Skin of body (tissue), 2 donors: ENCODE data around the gene SNX33. TPM values are rescaled to one million over a fixed set of nuclear protein-coding genes. Genes with fewer than 3 reads are reported as not detected.
A peak's percentile ranks its signal among the peaks of the same experiment; 100 is the strongest.

Experiments used
- DNase-seq: peaks from one replicate; lab custom pipeline; 2025; lab: John Stamatoyannopoulos, UW
- total RNA-seq: library from RNA; depleted of rRNA; stranded (reverse); fragments of >200 nt; gene quantifications from one replicate; pipeline ENCODE4 v1.2.3, GENCODE V29; 2014

The SNX33 gene
- total RNA-seq, 1 donor from 2014 or later, result 13.2 TPM

DNA sequence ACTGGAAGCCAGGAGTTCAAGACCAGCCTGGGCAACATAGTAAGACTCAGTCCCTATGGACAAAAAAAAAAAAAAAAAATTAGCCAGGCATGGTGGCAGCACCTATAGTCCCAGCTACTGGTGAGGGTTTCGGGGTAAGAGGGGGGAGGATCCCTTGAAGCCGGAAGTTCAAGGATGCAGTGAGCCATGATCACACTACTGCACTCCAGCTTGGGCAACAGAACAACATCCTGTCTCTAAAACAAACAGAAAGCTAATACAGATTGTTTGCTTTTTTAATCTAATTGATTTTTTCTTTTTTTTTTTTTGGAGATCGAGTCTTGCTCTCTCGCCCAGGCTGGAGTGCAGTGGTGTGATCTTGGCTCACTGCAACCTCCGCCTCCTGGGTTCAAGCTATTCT lies 6.1 kb upstream of the SNX33 start:
- DNase-seq, result no peak

DNA sequence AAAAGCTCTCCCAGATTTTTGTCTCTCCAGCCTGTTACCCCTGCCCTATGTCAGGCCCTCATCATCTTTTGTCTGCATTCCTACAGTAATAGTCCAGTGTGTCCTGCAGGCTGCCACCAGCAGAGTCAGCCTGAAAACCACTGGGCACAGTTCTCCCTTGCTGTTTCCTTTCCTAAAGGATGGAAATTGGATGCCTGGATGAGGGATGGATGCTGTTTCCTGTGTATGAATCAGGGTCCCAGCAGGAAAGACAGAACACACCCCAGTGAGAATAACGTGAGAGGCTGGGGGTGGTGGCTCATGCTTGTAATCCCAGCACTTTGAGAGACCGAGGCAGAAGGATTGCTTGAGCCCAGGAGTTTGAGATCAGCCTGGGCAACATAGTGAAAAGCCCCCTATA lies 3.3 kb upstream of the SNX33 start:
- DNase-seq, result no peak

- no peak for DNase-seq
Observed at GRCh38 chr15:75646112-75646943, 1.4 kb upstream of the SNX33 start.

GRCh38 chr15:75646944-75647364 lies 758 bp upstream of the SNX33 start:
- DNase-seq, result no peak

DNA sequence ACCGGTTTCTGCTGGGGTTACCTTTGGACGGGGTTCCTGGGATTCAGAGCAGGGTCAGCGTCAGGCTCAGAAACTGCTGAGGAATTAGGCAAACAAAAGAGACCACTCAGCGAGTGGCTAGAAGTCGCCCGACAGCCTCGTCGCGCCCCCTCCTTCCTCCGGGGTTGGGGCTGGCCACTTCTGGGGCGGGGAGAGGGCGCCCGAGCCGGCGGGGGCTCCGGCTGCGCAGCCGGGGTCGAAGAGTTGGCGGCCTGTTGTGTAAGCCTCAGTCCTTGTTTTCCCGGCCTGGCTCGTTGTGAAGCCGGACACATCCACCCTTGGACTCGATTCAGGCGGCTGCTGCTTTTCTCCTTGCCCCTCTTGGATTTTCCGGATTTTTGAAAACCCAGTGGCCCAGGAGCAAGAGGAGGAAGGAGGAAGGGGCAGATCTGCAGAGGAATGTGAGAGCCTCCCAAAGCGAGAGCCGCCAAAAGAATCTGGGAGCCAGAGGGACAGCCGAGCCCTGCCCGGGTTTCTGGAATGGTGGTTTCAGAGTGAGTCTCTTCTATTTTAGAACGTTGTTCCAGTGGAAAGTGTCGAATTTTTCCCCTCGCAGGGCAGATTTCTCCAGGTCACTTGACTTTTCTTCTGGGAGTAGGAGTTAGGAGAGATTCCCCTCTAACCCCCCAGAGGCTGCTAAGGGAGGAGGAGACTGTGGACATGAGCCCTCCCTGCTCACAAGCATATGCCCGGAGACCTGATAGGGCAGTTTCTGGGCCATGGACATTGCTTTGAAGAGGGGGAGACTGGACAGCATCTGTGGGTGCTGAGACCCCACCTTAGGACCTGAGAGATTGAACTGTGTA lies 666 bp downstream of the SNX33 start:
- DNase-seq, result no peak

DNA sequence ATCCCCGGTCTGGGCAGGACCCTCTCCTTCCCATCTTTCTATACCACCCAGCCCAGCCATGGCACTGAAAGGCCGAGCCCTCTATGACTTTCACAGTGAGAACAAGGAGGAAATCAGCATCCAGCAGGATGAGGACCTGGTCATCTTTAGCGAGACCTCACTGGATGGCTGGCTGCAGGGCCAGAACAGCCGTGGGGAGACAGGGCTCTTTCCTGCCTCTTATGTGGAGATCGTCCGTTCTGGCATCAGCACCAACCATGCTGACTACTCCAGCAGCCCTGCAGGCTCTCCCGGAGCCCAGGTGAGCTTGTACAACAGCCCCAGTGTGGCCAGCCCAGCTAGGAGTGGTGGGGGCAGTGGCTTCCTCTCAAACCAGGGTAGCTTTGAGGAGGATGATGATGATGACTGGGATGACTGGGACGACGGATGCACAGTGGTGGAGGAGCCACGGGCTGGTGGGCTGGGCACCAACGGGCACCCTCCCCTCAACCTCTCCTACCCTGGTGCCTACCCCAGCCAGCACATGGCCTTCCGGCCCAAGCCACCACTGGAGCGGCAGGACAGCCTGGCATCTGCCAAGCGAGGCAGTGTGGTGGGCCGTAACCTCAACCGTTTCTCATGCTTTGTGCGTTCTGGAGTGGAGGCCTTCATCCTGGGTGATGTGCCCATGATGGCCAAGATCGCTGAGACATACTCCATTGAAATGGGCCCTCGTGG lies 1.5 kb downstream of the SNX33 start:
- DNase-seq, result no peak

DNA sequence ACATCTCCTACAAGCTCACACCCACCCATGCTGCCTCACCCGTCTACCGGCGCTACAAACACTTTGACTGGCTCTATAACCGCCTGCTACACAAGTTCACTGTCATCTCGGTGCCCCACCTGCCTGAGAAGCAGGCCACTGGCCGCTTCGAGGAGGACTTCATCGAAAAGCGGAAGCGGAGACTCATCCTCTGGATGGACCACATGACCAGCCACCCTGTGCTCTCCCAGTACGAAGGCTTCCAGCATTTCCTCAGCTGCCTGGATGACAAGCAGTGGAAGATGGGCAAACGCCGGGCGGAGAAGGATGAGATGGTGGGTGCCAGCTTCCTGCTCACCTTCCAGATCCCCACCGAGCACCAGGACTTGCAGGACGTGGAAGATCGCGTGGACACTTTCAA lies 2.1 kb downstream of the SNX33 start:
- no peak for DNase-seq

DNA sequence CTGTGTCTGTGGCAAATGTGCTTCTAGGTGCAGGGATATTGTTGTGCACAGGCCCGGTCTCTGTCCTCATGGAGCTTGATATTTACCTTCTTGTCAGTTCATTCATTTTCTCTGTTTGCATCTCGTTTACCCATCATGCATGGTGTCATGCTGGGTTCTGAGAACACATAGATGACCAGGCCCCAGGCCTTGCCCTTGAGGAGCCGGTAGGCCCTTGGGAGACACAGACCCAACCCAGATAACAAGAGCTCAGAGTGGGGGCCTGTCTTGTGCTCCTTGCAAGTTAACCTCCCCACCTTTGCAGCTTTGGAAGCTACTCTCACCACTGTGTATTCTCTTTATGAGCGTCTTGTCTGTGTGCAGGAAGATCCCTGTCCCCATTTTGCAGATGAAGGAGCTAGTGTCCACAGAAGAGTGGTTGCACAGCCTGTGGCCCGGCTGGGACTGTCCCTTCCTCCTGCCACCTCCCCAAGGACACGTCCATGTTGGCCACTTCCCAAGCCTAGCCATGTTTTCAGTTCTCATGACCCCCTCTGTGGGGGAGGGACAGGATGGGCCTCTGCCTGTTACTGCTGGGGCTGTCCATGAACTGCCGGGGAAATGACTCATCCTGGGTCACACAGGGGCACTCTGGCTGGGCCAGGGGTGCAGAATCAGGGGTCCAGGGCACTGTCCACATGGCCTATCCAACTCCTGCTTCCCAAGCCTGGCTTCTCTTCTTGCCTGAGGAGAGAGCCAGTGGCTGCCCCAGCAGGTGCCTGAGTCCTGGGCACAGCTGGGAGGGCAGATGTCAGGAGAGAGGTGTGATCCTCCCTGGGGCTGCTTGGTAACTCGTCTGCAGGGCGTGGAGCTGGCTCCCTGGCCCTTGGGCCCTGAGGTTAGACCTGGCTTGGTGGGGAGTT lies 3.4 kb downstream of the SNX33 start:
- no peak for DNase-seq

DNA sequence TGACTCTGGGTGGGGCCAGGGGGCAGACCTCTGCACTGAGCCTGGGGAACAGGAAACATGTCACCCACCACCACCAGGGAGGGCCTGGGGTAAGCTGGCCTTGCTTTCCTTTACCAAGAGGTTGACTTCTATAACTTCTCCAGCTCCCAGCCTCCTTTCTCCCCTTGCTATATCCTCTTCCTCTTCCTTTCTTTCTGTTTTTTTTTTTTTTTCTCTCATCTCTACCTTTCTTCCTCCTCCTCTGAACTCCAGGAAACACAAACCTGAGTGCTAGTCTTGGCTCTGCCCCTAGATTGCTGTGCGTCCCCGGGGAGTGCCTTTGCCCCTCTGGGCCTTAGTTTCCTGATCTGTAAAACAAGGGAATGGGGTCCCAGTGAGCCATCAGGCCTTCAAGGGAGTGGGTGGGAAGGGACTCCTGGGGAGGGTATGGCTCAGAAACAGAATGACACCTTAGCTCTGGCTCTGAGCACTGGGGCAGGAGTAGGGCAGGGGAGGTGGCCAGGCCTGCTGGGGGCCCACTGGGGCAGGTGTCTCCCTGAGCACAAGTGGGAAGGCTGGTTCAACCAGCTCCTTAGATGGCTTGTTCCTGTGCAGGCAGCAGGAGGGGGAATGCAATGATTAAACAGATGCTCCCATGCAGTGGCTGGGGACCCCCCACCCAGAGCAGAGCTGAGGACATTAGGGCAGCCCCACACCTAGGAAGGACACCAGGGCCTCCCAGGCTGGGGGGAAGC lies 4.3 kb downstream of the SNX33 start:
- DNase-seq, result no peak

DNA sequence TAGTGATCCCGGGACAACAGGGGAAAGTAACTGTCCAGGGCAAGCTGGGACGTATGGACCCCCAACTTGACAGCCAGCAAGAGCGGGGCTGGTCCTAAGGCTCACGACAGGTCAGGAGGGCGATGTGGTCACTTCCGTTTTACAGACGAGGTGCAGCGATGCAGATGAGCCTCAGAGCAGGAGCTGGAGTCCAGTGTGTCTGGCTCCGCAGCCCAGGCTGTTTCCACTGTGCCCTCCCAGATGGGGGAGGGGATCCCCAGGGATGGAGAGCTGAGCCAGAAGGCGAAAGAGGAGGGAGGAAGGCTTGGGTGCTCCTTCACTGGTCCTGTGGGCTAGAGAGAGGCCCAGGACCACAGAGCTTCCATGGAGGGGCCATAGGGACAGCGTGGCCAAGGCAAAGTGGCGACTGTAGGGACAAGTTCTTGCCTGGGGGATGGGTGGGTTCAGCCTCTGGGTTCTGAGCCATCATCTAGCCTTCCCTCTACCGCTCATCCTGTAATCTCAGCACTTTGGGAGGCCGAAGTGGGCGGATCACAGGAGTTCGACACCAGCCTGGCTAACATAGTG lies 5.7 kb downstream of the SNX33 start:
- no peak for DNase-seq

- DNase-seq, result no peak
Observed at GRCh38 chr15:75654201-75654907, 6.6 kb downstream of the SNX33 start.

DNA sequence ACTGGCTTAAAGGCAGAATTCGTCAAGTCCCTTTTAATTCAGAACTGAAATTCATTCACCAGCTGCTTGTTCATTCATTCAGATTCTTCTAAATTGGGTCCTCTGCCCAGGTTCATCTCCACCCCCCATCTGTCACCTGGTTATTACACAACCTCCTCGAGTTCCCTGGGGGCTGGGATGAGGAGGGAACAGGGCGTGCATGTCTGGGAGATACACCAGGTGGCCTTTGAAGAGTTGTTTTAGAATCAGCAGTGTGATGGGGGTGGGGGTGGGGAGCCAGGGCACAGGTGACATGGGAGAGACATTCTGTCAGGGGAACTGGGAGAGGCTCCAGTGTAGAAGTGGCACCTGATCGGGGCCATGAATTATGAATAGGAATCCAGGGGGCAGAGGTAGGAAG lies 8.2 kb downstream of the SNX33 start:
- DNase-seq, result no peak

DNA sequence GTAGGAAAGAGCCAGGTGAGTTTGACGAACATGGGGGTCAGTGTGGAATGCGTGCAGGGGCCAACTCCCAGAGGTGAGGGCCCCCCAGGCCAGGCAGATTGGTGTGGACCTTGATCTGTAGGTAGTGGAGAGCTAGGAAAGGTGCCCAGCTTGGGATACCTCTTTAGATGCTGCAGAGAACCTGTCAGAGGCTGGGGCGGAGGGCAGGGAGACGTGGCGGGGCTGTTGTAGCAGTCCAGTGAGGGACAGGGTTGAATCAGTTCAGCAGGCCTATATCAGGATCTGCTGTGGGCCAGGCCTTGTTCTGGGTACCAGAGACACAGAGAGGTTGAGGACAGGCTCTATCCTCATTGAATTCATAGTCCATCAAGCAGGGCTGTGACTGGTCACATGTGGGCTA lies 8.6 kb downstream of the SNX33 start:
- no peak for DNase-seq

- no peak for DNase-seq
Observed at GRCh38 chr15:75656813-75657212, 9.1 kb downstream of the SNX33 start.

DNA sequence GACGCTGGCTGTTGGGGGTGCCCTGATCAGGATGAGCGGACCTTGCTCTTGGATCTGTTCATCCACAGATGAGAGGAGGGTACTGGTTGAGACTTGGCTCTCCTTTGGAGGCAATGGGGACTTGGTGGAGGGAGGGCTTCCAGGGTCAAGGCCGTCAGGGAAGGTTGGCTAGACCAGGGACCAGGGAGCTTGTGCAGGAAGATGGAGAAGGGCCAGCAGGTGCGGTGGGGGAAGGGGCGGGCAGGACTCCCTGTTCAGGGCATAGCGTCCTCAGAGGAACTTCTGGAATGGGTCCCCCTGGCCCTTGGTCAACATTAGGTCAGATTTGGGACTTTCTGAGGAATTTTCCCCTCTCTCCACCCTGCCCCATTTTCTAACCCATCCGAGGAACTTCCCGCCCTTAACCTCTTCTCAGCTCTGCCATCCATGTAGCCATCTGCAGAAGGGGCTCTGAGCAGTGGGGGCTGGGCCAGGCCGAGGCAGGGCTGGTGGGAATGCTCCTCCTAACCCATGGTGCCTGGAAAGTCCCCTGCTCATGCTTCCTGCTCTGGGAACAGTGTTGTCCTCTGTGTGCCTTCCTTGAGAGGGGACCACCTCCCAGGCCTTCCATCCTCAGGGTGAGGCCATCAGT lies 11.5 kb downstream of the SNX33 start:
- DNase-seq, result no peak

DNA sequence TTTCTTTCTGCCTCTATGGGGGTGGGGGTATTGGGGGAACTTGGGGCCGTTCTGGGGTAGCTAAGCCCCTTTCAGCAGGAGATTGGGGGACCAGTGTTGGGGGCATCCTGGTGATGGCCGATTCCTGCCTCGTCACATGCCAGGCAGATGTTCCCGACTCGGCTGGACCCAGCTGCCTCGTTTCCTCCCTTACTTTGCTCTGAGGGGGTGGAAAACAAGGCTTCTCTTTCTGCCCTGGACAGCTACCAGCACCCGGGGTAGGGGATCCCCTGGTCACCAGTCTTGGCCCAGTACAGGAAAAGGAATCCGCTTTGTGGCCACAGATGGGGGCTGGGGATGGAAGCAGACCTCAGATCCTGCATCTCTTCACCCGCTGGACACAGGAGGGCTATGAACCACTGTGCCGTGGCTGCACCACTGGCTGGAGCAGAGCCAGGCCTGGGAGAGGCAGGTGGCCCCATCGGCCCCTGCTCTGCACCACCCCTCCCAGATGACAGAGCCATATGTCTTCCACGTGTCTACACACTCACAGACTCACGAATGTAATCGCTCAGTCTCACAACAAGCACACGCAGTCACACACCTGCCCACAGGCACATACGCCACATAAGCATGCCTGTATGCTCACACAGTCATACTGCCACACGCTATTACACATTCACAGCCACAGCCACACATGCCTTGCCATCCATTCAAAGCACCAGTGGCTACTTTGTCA lies 12.4 kb downstream of the SNX33 start:
- DNase-seq, result no peak

- DNase-seq, result peak; percentile 49
Observed at GRCh38 chr15:75661100-75661755, 13.5 kb downstream of the SNX33 start.

- DNase-seq, result no peak
Observed at GRCh38 chr15:75661756-75662140, 14.0 kb downstream of the SNX33 start.
